Stimulated activated CD8-positive, alpha-beta memory T cell treated with anti-CD3 and anti-CD28 coated beads, Interleukin-15, amount 100 ng/mL, for 4 hours (primary cell): ENCODE measurements around the gene OR51B4.
"Not testable (repeated sequence)": the region's sequence is repeated elsewhere in the genome, so short reads cannot be mapped to it uniquely, and the experiment has no call there.

Experiments used
- DNase-seq, 2 donors: peaks; one replicate each; pipeline ENCODE4 v3.0.0-alpha.2; 2020; ENCODE audit warnings: low read depth in 2 of 2

The OR51B4 gene

DNA sequence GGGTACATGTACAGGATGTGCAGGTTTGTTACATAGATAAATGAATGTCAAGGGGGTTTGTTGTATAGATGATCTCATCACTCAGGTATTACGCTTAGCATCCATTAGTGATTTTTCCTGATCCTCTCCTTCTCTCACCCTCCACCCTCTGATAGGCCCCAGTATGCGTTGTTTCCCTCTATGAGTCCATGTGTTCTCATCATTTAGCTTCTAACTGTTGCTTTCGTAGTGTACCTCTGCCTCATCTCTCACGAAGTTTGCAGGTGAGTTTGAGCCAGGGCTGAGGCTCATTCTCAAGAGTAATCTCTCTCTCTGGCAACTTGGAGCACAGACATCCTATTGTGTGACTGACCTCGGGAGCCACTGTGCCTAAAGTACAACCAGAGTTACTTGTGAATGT lies 27.4 kb downstream of the OR51B4 start:
- DNase-seq = no peak

DNA sequence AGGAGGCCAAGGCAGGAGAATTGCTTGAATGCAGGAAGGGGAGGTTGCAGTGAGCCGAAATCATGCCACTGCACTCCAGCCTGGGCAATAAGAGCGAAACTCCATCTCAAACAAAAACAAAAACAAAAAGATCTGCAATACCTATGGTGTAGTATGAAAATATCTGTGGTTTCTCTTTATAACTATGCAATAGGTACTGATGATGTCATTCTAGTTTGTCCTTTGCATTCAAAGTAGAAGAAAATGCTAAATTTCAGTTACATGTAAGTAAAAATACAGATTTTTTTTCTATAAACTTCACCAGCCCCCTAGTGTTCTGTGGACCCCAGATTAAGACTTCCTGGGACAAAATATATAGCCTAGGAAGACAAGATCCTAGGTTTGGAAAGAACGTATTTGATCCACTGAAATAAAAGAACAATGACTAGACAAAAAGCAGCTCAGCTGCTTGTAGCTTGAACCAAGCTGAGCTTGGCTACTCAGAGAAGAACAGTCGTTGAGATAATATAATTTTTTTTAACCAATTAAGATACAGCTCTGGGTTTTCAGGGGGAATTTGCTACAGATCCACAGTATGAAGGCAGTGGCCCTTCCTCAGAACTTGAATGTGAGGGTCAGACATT lies 29.2 kb downstream of the OR51B4 start:
- no peak for DNase-seq

DNA sequence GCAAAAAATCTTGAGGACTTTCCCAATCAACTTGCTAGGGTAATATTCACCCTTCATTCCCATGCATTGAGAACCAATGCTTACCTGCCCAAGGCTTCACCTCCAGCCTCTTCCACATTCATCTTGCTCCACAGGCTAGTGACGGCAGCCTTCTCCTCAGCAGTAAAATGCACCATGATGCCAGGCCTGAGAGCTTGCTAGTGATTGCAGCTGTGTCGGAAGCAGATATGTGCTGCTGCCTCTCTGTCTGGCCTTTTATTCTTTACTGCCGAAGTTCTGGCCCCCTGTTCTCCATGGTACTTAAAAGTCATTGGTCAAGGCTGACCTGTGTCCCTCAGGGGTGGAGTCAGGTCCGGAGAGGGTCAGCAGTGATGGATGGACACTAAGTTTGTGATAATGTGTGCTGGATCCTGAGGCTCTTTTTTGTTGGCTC lies 32.0 kb downstream of the OR51B4 start, which contains the start of gene HBE1:
TSS of gene HBE1 (minus strand) at position 231 of the 433 bp plus-strand sequence. CDS start at position 176, 55 bp downstream.
- DNase-seq = no peak

DNA sequence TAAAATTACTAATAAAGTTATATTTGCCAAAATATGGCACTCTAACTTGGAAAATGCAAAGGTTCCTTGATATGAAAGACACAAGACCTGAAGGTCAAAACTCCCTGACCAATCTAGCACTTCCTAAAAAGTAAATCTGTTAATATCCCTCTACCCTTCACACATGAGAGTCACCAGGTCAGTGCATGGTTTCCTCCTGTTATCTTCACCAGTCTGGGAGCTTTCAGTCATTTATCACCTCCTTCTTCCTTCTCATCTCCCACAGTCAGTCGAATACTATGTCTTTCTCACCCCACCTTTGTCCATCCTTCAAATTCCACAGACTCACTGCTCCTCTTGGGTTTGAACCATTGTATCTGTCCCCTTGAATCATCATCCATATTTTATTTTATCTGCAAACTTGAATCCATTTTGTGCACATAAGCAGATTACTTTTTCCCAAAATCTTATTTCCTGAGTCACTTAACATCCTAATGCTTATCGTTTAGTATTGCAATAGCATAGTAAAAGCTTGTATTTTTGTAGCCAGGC lies 34.6 kb downstream of the OR51B4 start:
- no peak for DNase-seq

DNA sequence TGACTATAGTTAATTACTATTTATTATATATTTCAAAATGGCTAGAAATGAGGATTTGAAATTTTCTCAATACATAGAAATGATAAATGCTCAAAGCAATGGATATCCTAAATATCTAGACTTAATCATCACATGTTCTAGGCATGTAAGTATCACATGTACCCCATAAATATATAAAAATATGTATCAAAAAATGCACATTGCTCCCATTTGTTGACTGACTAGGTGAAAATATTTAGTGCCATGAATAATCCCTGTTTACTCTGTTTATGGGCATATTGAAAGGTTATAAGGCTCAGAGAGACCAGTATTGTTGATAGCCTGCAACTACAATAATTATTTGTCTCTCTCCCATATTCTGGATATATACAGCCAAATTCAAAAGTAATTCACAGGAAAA lies 35.1 kb downstream of the OR51B4 start:
- no peak for DNase-seq

DNA sequence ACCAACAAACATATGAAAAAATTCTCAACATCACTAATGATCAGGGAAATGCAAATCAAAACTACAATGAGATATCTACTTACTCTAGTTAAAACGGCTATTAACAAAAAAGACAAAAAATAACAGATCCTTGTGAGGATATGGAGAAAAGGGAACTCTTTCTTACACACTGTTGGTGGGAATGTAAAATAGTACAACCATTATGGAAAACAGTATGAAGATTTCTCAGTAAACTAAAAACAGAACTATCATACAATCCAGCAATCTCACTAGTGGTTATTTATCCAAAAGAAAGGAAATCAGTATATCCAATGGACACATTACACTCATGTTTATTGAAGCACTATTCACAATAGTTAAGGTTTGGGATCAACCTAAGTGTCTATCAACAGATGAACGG lies 35.9 kb downstream of the OR51B4 start:
- DNase-seq = no peak

DNA sequence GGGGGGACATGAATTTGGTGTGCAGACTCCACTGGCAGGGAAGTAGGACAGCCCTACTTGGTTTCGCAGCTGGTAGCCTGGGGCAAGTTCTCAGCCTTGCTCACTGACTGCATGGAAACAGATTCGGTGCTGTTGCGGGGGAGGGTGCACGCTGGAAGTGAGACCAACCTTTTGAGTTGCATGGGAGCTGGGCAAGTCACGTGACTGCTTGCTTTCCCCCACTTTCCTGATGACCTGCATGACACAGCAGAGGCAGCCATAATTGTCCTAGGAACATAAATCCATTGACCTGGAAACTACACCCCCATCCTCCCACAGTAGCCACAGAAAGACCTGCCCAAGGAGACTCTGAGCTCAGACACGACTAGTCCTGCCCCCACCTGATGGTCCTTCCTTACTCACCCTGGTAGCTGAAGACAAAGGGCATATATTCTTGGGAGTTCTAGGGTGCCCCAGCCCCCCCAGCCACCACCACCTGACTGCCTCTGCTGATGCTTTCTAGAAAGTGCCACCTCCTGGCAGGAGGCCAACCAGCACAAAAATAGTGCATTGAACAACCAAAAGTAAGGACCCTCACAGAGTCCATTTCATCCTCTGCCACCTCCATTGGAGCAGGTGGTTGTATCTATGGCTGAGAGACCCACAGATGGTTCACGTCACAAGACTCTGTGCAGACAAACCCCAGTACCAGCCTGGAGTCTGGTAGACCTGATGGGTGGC lies 43.0 kb downstream of the OR51B4 start:
- DNase-seq = no peak

DNA sequence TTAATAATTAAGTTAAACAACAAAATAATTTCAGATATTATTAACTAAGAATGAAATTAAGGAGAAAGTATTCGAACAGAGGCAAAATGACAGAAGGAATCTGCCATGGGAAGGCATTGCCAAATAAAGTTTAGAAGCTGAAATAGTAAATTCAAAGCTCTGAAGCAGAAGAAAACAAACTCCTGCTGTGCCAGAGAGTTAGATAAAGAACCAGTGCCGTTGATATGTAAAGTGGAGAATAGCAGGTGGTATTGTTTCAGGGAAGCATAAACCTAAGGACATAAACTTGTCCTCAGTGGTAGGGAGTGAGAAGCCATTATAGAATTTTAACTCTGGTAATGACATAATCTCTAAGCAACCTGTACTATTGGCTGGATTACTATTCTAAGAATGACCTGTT lies 44.5 kb downstream of the OR51B4 start:
- DNase-seq = no peak

DNA sequence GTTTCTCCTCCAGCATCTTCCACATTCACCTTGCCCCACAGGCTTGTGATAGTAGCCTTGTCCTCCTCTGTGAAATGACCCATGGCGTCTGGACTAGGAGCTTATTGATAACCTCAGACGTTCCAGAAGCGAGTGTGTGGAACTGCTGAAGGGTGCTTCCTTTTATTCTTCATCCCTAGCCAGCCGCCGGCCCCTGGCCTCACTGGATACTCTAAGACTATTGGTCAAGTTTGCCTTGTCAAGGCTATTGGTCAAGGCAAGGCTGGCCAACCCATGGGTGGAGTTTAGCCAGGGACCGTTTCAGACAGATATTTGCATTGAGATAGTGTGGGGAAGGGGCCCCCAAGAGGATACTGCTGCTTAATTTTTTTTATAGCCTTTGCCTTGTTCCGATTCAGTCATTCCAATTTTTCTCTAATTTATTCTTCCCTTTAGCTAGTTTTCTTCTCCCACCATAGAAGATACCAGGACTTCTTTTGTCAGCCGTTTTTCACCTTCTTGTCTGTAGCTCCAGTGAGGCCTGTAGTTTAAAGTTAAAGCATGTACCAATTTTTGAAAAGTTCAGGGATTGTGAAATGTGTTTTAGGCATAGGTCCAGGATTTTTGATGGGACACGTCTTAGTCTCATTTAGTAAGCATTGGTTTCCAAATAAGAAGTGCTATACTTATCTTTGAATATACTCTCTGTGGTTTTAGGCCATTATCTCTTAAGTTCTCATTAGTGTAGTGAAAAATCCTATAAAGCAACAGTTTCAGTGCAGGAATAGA lies 46.9 kb downstream of the OR51B4 start, which contains the start of gene HBG2:
TSS of gene HBG2 (minus strand) at position 136 of the 768 bp plus-strand sequence. CDS start at position 83, 53 bp downstream.
- not testable (repeated sequence) for DNase-seq

DNA sequence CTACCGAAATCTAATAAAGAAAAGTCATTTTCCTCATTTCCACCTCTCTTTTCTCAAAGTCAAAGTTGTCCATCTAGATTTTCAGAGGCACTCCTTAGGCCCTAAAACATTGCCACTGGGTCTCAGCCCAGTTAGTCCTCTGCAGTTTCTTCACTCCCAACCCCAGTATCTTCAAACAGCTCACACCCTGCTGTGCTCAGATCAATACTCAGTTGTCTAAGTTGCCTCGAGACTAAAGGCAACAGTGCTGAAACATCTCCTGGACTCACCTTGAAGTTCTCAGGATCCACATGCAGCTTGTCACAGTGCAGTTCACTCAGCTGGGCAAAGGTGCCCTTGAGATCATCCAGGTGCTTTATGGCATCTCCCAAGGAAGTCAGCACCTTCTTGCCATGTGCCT lies 47.7 kb downstream of the OR51B4 start:
- not testable (repeated sequence) for DNase-seq

DNA sequence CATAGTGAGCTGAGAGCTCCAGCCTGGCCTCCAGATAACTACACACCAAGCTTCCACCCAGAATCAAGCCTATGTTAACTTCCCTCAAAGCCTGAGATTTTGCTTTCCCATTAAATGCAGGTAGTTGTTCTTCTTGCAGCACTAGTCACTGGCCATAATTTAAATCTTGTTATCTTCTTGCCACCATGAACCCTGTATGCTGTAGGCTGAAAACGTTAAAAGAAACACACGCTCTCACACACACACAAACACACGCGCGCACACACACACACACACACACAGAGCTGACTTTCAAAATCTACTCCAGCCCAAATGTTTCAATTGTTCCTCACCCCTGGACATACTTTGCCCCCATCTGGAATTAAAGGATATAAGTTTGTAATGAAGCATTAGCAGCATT lies 48.3 kb downstream of the OR51B4 start:
- not testable (repeated sequence) for DNase-seq

DNA sequence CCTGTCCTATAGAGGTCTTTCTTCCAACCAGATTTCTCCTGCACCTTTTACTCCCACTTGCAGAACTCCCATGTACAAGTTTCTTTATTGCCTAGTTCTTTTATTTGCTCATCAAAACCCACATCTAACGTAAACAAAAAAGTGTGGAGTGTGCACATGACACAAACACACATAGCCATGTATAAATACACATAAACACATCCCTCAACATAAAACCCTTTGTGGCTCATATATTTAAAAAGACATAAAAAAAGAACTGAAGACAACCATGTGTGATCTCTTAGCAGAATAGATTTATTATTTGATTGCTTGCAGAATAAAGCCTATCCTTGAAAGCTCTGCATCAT lies 48.9 kb downstream of the OR51B4 start:
- DNase-seq = no peak

DNA sequence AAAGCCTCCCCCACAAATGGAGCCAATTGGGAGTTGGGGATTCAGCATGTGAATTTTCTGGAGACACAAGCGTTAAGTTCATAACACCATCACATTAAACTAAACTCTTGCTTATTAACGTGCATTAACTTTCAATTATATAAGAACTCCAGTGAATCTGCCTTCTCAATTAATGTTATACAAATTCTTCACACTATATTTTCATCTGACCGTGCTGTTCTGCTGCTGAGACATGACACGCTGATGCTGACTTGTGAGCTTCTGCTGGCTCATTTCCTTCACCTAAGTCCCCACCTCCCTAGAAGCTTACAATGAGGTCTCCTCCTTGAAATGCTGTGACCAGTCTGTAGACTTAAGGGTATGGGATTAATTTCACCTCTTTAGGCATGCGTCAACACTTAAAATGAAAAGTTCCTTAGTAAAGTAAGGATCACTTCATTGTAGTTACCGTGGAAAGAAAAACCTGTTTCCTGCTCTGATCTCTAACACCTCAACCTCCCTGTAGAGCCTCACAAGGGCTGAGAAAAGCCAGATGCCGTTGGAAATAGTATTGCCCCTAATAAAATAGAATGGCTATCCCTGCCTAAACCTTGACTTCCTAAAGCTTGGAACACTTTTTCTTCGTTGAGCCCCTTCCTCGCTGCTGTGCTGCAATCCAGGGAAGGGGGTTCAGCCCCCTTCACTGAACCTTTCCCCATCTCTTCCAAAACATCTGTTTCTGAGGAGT lies 49.4 kb downstream of the OR51B4 start:
- DNase-seq = no peak

DNA sequence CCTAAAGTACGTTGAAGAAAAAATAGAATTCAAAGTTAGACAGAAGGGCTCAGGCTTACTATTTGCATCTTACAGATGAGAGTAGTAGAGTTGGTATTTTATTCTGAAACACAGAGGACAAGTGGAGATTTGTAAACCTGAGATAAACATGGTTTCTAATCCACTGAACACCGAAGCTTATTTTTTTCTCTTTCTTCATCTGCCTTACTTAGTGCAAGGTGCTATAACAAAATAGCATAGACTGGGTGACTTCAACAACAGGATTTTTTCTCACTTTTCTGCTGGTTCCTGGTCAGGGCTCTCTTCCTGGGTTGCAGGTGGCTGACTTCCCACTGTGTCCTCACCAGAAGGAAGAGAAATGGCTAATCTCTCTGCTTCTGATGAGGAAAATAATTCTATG lies 50.0 kb downstream of the OR51B4 start:
- no peak for DNase-seq
